NCI-H345 (cell line): ENCODE data around the gene SLC66A3.
"Not testable (repeated sequence)": the region's sequence is repeated elsewhere in the genome, so short reads cannot be mapped to it uniquely, and the experiment has no call there.

Source experiments
- DNase-seq: peaks from one replicate; lab custom pipeline; 2025; lab: John Stamatoyannopoulos, UW

SLC66A3 gene

GRCh38 chr2:11163439-11164317, 8.4 kb downstream of the SLC66A3 start:
- no peak for DNase-seq

- DNase-seq, result not testable (repeated sequence)
These were observed 9.8 kb downstream of the SLC66A3 start for GRCh38 chr2:11165046-11165445.

GRCh38 chr2:11166476-11166875, 11.2 kb downstream of the SLC66A3 start:
- DNase-seq, result no peak

GRCh38 chr2:11168488-11168887, 13.2 kb downstream of the SLC66A3 start:
- DNase-seq, result no peak

- DNase-seq, result no peak
These were observed 14.1 kb downstream of the SLC66A3 start for GRCh38 chr2:11169333-11169732.

GRCh38 chr2:11174222-11174621, 19.0 kb downstream of the SLC66A3 start:
- no peak for DNase-seq

GRCh38 chr2:11175293-11175795, 20.1 kb downstream of the SLC66A3 start:
- DNase-seq, result no peak

- peak; percentile 16 for DNase-seq
These were observed 22.8 kb downstream of the SLC66A3 start for GRCh38 chr2:11177871-11178690.

- DNase-seq, result no peak
These were observed 23.9 kb downstream of the SLC66A3 start for GRCh38 chr2:11179196-11179595.

- no peak for DNase-seq
These were observed 24.6 kb downstream of the SLC66A3 start for GRCh38 chr2:11179899-11180298.

- no peak for DNase-seq
These were observed 25.4 kb downstream of the SLC66A3 start for GRCh38 chr2:11180653-11181052.

GRCh38 chr2:11182951-11183350, 27.7 kb downstream of the SLC66A3 start:
- no peak for DNase-seq

GRCh38 chr2:11186145-11186544, 30.9 kb downstream of the SLC66A3 start:
- no peak for DNase-seq

GRCh38 chr2:11187083-11187619, 31.9 kb downstream of the SLC66A3 start:
- no peak for DNase-seq

- DNase-seq, result no peak
These were observed 32.5 kb downstream of the SLC66A3 start for GRCh38 chr2:11187731-11188130.

- DNase-seq, result no peak
These were observed 41.0 kb downstream of the SLC66A3 start for GRCh38 chr2:11196246-11196645.

- no peak for DNase-seq
These were observed 45.4 kb downstream of the SLC66A3 start for GRCh38 chr2:11200651-11201050.

- DNase-seq, result no peak
These were observed 46.7 kb downstream of the SLC66A3 start for GRCh38 chr2:11201969-11202368.

- DNase-seq, result no peak
These were observed 48.2 kb downstream of the SLC66A3 start for GRCh38 chr2:11203480-11203879.

GRCh38 chr2:11208083-11208482, 52.8 kb downstream of the SLC66A3 start:
- no peak for DNase-seq

GRCh38 chr2:11212645-11213044, 57.4 kb downstream of the SLC66A3 start:
- no peak for DNase-seq

- DNase-seq, result no peak
These were observed 57.9 kb downstream of the SLC66A3 start for GRCh38 chr2:11213090-11213638.
